OCI-LY3 (cell line): ENCODE measurements around the gene MTCL3.

Source experiments
- H2AFZ ChIP-seq: fragments of 200-600, 300-600 bp; shearing (Covaris generic); 2 replicates; pipeline ENCODE4 v1.6.0; 2014; ENCODE audit warnings: antibody characterized with exemption, low read depth, low read length
- H3K27ac ChIP-seq: fragments of 200-600, 300-600 bp; sonication (generic); 2 replicates; pipeline ENCODE4 v1.5.1; 2014; ENCODE audit warnings: mild to moderate bottlenecking, low read length, moderate library complexity, mixed read lengths
- H3K27me3 ChIP-seq: fragments of 200-600, 300-600 bp; sonication (generic); 2 replicates; pipeline ENCODE4 v1.6.1; 2014; ENCODE audit warnings: low read depth, low read length, mixed read lengths
- H3K36me3 ChIP-seq: fragments of 200-600, 300-600 bp; sonication (generic); replicated peaks from 2 replicates; pipeline ENCODE3; 2014; ENCODE audit warnings: low read depth, low read length, mixed read lengths
- H3K4me1 ChIP-seq: fragments of 300-600, 200-600 bp; sonication (generic); 2 replicates; pipeline ENCODE4 v1.6.1; 2014; ENCODE audit warnings: low read length, mixed read lengths
- H3K4me2 ChIP-seq: fragments of 200-600, 300-600 bp; sonication (generic); 2 replicates; pipeline ENCODE4 v1.6.1; 2014; ENCODE audit warnings: low read length, mixed read lengths
- H3K4me3 ChIP-seq: fragments of 300-600, 200-600 bp; sonication (generic); 2 replicates; pipeline ENCODE4 v1.5.1; 2014; ENCODE audit warnings: antibody characterized with exemption, mild to moderate bottlenecking, low read length, moderate library complexity
- H3K79me2 ChIP-seq: fragments of 300-600, 200-600 bp; shearing (Covaris generic); 2 replicates; pipeline ENCODE4 v1.6.1; 2014; ENCODE audit warnings: mild to moderate bottlenecking, low read length, mixed read lengths
- H3K9ac ChIP-seq: fragments of 300-600, 200-600 bp; shearing (Covaris generic); 2 replicates; pipeline ENCODE4 v1.6.0; 2014; ENCODE audit warnings: mild to moderate bottlenecking, low read length, moderate library complexity
- H3K9me3 ChIP-seq: fragments of 200-600, 300-600 bp; shearing (Covaris generic); 2 replicates; pipeline ENCODE4 v1.6.1; 2014; ENCODE audit warnings: low read length, mixed read lengths; ENCODE audit not compliant: insufficient read depth
- H4K20me1 ChIP-seq: fragments of 200-600, 300-600 bp; sonication (generic); 2 replicates; pipeline ENCODE4 v1.6.1; 2016; ENCODE audit warnings: low read length, mixed read lengths; ENCODE audit not compliant: insufficient read depth
- EZH2phosphoT487 ChIP-seq: fragments of 200-600 bp; shearing (Covaris generic); IDR thresholded peaks from 2 replicates; pipeline ENCODE4 v1.6.1; 2018; ENCODE audit warnings: antibody characterized with exemption, mixed run types, low read depth
- TF ChIP-seq, protein P1 (sequence below): fragments of 200-600, 300-600 bp; sonication (generic); IDR thresholded peaks from 2 replicates; pipeline ENCODE4 v1.5.1; 2014; ENCODE audit warnings: antibody characterized with exemption, low read length, low read depth

The MTCL3 gene

GRCh38 chr6:127519469-127519785 lies 292 bp upstream of the MTCL3 start:
- H3K4me2 ChIP-seq: no peak overlapping the region
- H3K9me3 ChIP-seq: no peaks in the 10 kb centered on the region
- TF ChIP-seq, protein P1, sequence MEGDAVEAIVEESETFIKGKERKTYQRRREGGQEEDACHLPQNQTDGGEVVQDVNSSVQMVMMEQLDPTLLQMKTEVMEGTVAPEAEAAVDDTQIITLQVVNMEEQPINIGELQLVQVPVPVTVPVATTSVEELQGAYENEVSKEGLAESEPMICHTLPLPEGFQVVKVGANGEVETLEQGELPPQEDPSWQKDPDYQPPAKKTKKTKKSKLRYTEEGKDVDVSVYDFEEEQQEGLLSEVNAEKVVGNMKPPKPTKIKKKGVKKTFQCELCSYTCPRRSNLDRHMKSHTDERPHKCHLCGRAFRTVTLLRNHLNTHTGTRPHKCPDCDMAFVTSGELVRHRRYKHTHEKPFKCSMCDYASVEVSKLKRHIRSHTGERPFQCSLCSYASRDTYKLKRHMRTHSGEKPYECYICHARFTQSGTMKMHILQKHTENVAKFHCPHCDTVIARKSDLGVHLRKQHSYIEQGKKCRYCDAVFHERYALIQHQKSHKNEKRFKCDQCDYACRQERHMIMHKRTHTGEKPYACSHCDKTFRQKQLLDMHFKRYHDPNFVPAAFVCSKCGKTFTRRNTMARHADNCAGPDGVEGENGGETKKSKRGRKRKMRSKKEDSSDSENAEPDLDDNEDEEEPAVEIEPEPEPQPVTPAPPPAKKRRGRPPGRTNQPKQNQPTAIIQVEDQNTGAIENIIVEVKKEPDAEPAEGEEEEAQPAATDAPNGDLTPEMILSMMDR: no peak
- no peak for TF ChIP-seq EZH2phosphoT487
- H4K20me1 ChIP-seq: no peaks in the 10 kb centered on the region
- H3K36me3 ChIP-seq: no peaks in the 10 kb centered on the region
- H3K27me3 ChIP-seq: no peaks in the 10 kb centered on the region
- 0 out of 2 replicates have a peak, but pooled peaks cover 4% of the 10 kb centered on the region for H3K4me1 ChIP-seq
- H3K9ac ChIP-seq: no peak overlapping the region
- H3K4me3 ChIP-seq: no peak overlapping the region
- H3K79me2 ChIP-seq: no peaks in the 10 kb centered on the region
- no peak overlapping the region for H2AFZ ChIP-seq
- H3K27ac ChIP-seq: no peak overlapping the region

GRCh38 chr6:127518191-127518709 lies 885 bp downstream of the MTCL3 start:
- Histone ChIP-seq H3K4me1 (0 out of 2 replicates have a peak, but pooled peaks cover 4% of the 10 kb centered on the region), H3K9me3 (no peaks in the 10 kb centered on the region), H3K9ac (no peak overlapping the region), H3K27ac (no peak overlapping the region), H3K4me3 (no peak overlapping the region), H3K79me2 (no peaks in the 10 kb centered on the region), H4K20me1 (no peaks in the 10 kb centered on the region), H3K4me2 (no peak overlapping the region), H2AFZ (no peak overlapping the region), H3K36me3 (no peaks in the 10 kb centered on the region), H3K27me3 (no peaks in the 10 kb centered on the region)
- TF ChIP-seq EZH2phosphoT487: no peak
- TF ChIP-seq, protein P1: no peak

DNA sequence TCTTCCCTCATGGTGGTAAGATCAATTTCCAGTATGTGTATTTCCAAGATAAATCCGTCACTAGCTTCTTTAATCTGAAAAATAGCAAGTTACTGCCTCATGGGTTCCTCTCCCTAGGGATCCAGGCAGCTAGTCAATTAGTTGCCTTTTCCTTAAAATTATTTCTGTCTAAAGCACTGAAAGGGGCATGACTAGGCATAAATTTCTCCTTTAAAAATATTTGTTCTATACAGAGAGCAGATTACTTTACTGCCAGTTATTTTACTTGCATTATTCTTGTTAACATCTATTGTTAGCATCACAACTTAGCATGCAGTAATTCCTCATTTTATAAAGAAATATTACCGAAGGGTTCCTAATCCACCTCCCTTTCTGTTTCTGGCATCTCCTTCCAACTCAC lies 1.4 kb downstream of the MTCL3 start:
- no peak overlapping the region for H3K4me3 ChIP-seq

DNA sequence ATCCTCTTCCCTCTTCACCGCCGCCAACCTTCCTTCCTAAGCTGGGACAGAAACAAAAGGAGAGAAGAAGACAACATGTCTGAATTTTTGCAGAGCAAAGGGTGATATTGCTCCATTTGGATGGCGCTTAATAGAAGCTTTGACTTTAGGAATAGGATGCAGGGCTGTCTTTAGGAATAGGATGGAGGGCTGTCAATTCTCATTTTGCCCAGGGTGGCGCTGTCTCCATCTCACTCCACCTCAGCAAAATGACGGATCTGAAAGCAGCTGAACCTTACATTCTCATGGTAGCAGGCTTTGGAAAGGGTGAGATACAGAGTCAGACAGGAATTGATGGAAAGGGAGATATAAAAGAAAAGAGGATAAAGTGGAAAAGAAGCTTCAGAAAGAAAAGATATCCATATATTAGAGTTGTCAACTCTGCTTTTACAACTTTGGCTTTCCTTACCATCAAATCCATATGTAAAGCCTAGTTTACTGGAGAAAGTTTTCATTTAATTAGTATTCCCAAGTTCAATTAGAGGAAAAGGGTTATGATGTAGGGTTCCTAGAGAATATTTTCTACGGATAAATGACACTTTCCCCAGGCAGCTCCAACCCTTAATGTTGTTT lies 2.4 kb downstream of the MTCL3 start:
- H3K9ac ChIP-seq: 0 out of 2 replicates have a peak overlapping the region, but pooled peaks have one; percentile 44
- H3K4me2 ChIP-seq: peak overlapping the region; percentile 98
- H3K9me3 ChIP-seq: no peaks in the 10 kb centered on the region
- no peaks in the 10 kb centered on the region for H4K20me1 ChIP-seq
- H3K27me3 ChIP-seq: no peaks in the 10 kb centered on the region
- H3K36me3 ChIP-seq: no peaks in the 10 kb centered on the region
- H3K4me1 ChIP-seq: 0 out of 2 replicates have a peak, but pooled peaks cover 4% of the 10 kb centered on the region
- peak overlapping the region; percentile 96 for H3K4me3 ChIP-seq
- H2AFZ ChIP-seq: peak overlapping the region; percentile 74; the same call in 1 of the 2 replicates
- H3K27ac ChIP-seq: no peak overlapping the region
- H3K79me2 ChIP-seq: no peaks in the 10 kb centered on the region
- no peak for TF ChIP-seq EZH2phosphoT487
- TF ChIP-seq, protein P1: peak; percentile 60; the same call in 1 of the 2 replicates

More for the DNA sequence above, 1.4 kb downstream of the MTCL3 start:
- TF ChIP-seq EZH2phosphoT487: no peak
- Histone ChIP-seq H3K27ac (no peak overlapping the region), H4K20me1 (no peaks in the 10 kb centered on the region), H3K4me2 (no peak overlapping the region), H3K4me1 (0 out of 2 replicates have a peak, but pooled peaks cover 4% of the 10 kb centered on the region), H2AFZ (no peak overlapping the region), H3K9me3 (no peaks in the 10 kb centered on the region), H3K27me3 (no peaks in the 10 kb centered on the region), H3K79me2 (no peaks in the 10 kb centered on the region), H3K9ac (no peak overlapping the region), H3K36me3 (no peaks in the 10 kb centered on the region)
